Forelimb muscle (tissue), 1 donor: ENCODE measurements around the gene ARHGAP45. TPM values are rescaled to one million over a fixed set of nuclear protein-coding genes. Genes with fewer than 3 reads are reported as not detected.

Source experiments
- DNase-seq: peaks from one replicate; pipeline ENCODE4 v3.0.0-alpha.2; 2013; ENCODE audit warnings: low read depth
- polyA plus RNA-seq: library from polyadenylated mRNA; unstranded; fragments of 120-200 nt; gene quantifications from one replicate; pipeline ENCODE4 v1.2.1, GENCODE V29; 2013; ENCODE audit not compliant: insufficient read length

ARHGAP45 gene
- polyA plus RNA-seq, 1 donor, result 8.4 TPM

- DNase-seq, result peak; percentile 82
Observed at GRCh38 chr19:1039646-1040475, 27.1 kb upstream of the ARHGAP45 start, which contains the start of gene ABCA7. TSS of gene ABCA7 (plus strand) at chr19:1040107. CDS start at chr19:1041362, 1,255 bp downstream.

DNA sequence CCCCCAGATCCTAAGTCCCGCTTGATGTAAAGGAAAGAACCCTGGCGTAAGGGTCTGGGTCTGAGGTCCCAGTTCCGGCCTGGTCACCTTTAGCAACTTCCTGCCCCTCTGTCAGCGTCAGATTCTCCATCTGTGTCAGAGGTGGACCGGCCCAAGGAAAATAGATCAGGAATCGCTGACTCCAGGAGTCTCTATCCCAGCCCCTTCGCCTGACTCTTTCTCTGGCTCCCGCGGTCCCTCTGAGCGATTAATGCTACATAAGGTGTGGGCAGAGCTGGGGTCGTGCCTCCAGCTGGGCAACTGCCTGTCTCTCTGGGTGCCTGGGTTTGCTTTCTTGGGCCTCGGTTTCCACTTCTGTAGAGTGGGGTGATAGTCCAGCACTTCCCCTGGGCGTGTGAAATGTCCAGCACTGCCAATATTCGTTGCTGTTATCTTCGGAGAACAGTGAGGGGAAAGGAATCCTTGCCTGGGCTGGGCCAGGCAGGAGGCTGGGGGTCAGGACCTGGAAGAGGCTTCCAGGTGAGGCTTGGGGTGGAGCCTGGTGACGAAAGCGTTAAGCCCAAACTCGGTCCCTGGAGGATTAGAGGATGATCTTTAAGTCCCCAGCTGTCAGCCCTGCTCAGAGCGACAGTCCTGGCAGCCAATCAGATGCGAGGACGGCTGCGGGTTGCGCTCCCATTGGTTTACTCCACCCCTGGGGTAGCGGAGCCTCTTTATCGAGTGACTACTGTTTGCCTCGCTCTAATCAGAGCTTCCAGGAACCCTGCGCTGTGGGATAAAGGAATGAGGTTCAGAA lies 26.3 kb upstream of the ARHGAP45 start:
- no peak for DNase-seq

DNA sequence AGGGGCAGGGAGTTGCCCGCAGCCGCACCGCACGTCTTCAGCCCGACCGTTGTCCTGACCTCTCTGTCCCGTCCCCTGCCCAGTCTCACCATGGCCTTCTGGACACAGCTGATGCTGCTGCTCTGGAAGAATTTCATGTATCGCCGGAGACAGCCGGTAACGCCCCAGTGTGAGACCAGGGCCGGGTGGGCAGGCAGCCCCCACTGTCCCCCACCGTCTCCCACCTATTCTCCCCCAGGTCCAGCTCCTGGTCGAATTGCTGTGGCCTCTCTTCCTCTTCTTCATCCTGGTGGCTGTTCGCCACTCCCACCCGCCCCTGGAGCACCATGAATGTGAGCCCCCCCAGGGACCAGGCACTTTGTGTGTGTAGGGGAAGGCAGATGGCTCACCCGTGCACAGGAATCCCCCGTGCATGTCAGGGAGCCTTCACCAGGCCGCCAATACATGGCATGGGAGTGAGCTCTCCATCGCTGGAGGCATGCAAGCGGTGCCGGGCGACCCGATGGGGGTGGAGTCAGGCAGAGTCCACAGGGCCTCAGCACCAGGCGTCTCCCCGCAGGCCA lies 25.6 kb upstream of the ARHGAP45 start:
- no peak for DNase-seq

GRCh38 chr19:1041835-1042685 lies 24.9 kb upstream of the ARHGAP45 start:
- no peak for DNase-seq

DNA sequence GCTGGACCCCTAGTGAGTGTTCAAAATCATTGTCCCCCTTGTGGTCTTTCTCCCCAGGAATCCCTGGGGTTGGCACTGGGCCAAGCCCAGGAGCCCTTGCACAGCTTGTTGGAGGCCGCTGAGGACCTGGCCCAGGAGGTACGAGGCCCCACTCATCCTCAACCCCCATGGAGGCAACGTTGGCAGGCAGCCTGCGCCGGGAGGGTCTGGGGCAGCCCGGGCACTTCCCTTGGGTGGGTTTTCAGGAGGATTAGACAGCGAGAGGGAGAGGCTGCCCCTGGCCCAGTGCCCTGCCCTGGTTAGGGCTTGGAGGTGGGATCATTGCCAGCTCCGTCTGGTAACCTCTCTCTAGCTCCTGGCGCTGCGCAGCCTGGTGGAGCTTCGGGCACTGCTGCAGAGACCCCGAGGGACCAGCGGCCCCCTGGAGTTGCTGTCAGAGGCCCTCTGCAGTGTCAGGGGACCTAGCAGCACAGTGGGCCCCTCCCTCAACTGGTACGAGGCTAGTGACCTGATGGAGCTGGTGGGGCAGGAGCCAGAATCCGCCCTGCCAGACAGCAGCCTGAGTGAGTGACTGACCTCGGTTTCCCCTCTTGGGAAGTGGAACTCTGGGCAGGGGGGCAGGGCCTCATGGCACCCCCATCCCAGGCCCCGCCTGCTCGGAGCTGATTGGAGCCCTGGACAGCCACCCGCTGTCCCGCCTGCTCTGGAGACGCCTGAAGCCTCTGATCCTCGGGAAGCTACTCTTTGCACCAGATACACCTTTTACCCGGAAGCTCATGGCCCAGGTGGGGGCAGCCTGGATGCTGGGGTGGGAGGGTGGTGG lies 24.1 kb upstream of the ARHGAP45 start:
- DNase-seq, result no peak

GRCh38 chr19:1045247-1045603 lies 21.7 kb upstream of the ARHGAP45 start:
- DNase-seq, result no peak

GRCh38 chr19:1046117-1046626 lies 20.8 kb upstream of the ARHGAP45 start:
- no peak for DNase-seq

- no peak for DNase-seq
Observed at GRCh38 chr19:1046836-1047695, 19.9 kb upstream of the ARHGAP45 start.

DNA sequence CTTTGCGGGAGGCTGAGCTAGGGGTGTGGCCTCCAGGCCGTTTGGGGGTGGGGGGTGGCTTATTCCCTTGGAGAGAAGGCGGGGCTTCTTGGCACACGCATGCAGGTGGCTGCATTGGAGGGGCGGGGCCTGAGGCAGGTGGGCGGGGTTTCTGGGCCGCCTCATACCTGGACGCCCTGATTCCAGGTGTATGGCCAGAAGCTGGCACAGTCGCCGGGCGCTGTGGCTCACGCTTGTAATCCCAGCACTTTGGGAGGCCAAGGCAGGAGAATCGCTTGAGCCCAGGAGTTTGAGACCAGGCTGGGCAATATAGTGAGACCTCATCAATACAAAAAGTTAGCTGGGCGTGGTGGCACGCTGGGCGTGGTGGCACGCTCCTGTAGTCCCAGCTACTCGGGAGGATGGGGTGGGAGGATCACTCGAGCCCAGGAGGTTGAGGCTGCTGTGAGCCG lies 19.2 kb upstream of the ARHGAP45 start:
- no peak for DNase-seq

DNA sequence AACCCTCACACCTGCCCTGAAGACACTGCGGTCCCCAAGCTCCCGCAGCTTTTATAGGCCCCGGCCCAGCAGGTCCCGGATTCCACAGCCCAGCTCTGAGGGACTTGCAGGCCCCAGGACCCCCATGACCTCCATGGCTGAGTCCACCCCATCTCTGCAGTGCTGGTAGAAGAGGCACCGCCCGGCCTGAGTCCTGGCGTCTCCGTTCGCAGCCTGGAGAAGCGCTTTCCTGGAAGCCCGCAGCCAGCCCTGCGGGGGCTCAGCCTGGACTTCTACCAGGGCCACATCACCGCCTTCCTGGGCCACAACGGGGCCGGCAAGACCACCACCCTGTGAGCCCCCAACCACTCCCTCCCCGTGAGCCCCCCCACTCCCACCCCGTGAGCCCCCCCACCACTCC lies 17.9 kb upstream of the ARHGAP45 start:
- DNase-seq, result no peak

GRCh38 chr19:1049800-1050199 lies 17.2 kb upstream of the ARHGAP45 start:
- DNase-seq, result no peak

- no peak for DNase-seq
Observed at GRCh38 chr19:1050989-1051788, 15.8 kb upstream of the ARHGAP45 start.

DNA sequence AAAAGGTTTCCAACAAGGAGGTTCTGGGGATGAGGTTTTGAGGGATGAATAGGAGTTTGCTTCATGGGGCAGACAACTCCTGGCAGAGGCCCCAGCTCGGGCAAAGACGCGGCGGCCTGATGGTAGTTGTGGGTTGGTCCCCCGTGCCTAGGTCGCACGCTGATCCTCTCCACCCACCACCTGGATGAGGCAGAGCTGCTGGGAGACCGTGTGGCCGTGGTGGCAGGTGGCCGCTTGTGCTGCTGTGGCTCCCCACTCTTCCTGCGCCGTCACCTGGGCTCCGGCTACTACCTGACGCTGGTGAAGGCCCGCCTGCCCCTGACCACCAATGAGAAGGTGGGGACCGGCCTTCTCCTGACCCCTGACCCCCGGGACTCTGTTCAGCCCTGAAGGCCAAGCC lies 15.2 kb upstream of the ARHGAP45 start:
- no peak for DNase-seq

GRCh38 chr19:1052349-1052975 lies 14.5 kb upstream of the ARHGAP45 start:
- DNase-seq, result no peak

DNA sequence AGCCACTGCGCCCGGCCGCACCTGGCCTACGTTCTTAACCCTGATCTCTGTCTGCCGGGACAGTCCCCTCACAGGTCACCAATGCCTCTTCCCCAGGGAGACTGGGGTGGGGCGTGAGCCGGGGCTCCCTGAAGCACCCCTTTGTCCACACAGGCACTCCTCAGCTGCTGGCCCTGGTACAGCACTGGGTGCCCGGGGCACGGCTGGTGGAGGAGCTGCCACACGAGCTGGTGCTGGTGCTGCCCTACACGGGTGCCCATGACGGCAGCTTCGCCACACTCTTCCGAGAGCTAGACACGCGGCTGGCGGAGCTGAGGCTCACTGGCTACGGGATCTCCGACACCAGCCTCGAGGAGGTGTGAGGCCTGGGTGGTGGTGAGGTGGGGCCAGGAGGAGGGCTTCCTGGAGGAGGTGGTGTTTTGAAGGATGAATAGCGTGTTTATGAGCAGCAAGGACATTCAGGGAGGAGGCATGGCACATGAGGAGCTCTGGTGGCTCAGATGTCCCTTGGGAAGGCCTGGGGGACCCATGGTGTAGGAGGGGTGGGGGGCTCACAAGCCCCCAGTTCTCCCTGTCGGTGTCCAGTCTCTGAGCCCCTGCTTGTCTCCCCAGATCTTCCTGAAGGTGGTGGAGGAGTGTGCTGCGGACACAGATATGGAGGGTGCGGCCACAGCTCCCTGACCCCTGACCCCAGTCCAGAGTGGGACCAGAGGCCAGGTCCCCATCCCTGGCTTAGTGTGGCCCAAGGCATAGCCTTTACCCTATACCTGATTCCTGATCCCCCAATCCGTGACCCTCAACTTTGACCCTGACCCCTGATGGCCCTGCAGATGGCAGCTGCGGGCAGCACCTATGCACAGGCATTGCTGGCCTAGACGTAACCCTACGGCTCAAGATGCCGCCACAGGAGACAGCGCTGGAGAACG lies 13.5 kb upstream of the ARHGAP45 start:
- DNase-seq, result no peak

- no peak for DNase-seq
Observed at GRCh38 chr19:1054102-1055027, 12.6 kb upstream of the ARHGAP45 start.
